ENCODE results near the gene CDC73. TPM values are rescaled to one million over a fixed set of nuclear protein-coding genes. Genes with fewer than 3 reads are reported as not detected.
"Not testable (repeated sequence)": the region's sequence is repeated elsewhere in the genome, so short reads cannot be mapped to it uniquely, and the experiment has no call there.

The CDC73 gene
- total RNA-seq, 1 donor = 10.0 TPM

DNA sequence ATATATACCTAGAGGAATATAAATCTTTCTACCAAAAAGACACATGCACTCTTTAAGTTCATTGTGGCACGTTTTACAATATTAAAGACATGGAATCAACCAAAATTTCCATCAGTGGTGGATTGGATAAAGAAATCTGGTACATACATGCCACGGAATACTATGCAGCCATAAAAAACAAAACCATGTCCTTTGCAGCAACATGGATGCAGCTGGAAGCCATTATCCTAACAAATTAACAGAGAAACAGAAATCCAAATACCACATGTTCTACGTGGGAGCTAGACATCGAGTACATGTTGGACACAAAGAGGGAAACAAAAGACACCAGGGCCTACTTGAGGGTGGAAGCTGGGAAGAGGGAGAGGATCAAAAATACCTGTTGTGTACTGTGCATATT is 97.6 kb downstream of the CDC73 start:
- no peak for DNase-seq (ENCODE audit: low read depth in 2 of 3, low spot score in 2 of 3)

DNA sequence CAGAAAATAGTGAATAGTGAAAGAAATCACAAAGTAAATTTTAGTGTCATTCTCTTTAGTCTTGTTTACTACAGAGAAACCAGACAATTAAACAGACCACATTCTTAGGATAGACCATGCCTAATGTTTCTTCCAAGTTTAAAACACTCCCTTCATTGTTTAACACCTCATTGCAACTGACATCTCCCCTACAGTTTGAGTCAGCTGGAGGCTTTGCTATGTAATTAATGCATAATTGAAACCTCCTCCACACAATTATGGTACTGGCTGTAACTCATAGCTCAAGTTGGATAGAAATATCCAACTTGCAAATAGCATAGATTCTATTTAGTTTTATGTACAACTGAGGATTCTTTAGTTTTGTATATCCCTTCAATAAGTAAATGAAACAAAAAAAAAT is 99.8 kb downstream of the CDC73 start:
- no peak for DNase-seq (ENCODE audit: low read depth in 2 of 3, low spot score in 2 of 3)

- DNase-seq (ENCODE audit: low read depth in 2 of 3, low spot score in 2 of 3) = no peak
These were observed 100.3 kb downstream of the CDC73 start for GRCh38 chr1:193222056-193222615.

GRCh38 chr1:193229136-193229535 is 107.3 kb downstream of the CDC73 start:
- DNase-seq (ENCODE audit: low read depth in 2 of 3, low spot score in 2 of 3) = no peak

DNA sequence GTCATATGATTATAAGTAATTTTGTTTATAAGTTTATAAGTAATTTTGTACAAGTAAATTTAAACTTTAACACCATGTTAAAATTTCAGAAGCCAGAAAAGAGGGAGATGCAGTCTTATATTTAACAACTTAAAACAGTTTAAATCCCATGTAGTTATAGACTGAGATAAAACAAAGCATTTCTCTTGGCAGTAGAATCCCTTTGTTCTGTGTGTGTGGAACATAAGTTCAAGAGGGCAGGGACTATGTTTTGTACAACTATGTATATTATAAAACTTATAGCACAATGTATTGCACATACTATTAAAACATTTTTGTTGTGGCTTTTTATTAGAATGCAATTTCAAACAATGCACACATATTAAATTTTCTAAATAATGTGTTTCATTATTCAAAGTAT is 109.3 kb downstream of the CDC73 start:
- DNase-seq (ENCODE audit: low read depth in 2 of 3, low spot score in 2 of 3) = not testable (repeated sequence)

DNA sequence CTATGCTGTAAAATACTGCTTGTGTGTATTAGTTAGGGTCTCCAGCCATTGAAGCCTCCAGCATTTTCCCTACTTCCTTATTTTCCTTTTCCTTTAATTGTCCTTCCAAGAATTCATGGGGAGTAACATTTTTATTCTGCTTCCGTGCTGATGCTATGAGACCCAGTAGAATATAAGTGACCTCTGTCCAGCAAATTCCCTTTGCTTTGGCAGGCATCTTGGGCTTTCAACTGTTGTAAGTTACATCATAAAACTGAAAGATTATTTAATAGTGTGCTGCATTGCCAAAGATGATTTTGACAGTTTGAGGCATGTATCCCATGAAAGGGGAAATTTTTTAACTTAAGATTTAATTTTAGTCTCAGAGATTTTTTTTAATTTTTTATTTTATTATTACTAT is 112.7 kb downstream of the CDC73 start:
- DNase-seq (ENCODE audit: low read depth in 2 of 3, low spot score in 2 of 3) = no peak

DNA sequence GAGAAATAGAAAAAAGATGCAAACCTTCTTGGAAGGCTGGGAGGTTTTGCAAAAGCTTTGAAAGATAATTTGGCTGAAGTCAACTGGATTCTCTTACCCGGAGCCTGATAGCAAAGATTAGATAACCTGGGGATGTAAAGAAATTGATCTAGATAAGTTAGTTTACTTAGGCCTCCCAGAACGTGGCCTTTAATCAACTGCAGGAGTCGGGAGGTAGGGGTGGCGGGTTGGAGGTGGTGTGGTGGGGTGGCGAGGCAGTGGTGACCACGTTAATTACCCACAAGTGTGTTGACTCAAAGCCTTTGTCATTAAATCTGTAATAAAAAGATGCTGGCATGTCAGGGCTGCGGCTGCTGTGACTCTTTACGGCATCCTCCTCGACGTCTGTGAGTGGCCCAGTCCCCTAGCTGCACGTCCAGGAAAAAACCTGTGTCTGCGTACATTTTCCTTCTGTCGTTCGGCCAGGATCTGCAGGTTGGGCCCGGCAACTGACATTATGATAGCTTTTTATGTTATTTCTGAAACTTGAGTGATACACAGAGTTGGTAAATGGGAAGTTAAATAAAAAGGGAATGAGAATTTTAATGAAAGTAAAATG is 115.6 kb downstream of the CDC73 start:
- no peak for DNase-seq (ENCODE audit: low read depth in 2 of 3, low spot score in 2 of 3)

DNA sequence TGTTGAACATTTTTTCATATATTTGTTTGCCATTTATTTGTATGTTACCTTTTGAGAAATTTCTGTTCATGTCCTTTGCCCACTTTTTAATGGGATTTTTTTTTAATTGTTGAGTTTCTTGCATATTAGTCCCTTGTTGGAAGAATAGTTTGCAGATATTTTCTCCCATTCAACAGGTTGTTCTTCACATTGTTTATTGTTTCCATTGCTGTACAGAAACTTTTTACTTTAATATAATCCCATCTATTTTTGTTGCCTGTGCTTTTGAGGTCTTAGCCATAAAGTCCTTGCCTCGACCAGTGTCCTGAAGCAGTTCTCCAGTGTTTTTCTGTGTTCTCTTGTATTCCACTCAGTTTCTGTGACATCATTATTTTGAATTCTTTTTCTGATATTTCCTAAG is 118.8 kb downstream of the CDC73 start:
- DNase-seq (ENCODE audit: low read depth in 2 of 3, low spot score in 2 of 3) = no peak

- DNase-seq (ENCODE audit: low read depth in 2 of 3, low spot score in 2 of 3) = no peak
These were observed 119.4 kb downstream of the CDC73 start for GRCh38 chr1:193241132-193241827.

GRCh38 chr1:193242000-193242399 is 120.2 kb downstream of the CDC73 start:
- no peak for DNase-seq (ENCODE audit: low read depth in 2 of 3, low spot score in 2 of 3)

GRCh38 chr1:193249187-193249586 is 127.4 kb downstream of the CDC73 start:
- no peak for DNase-seq (ENCODE audit: low read depth in 2 of 3, low spot score in 2 of 3)

DNA sequence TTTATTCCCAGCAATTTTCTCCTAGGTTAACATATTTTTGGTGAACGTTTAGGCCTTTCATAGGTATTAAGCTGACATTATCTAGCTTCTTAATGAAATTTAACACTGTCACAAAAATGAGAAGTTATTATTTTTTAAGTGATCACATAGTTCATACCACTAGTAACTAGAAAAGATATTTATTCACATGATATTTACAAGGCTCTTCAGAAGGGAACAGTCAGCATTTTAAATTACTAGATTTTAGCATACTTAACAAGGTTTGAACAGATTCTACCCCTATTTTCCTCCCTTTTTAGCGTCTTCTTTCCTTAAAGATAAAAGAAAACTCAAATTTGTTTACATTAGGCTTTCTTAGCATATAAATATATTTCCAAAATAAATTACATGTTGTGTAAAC is 130.1 kb downstream of the CDC73 start:
- no peak for DNase-seq (ENCODE audit: low read depth in 2 of 3, low spot score in 2 of 3)

- no peak for DNase-seq (ENCODE audit: low read depth in 2 of 3, low spot score in 2 of 3)
These were observed 134.2 kb downstream of the CDC73 start for GRCh38 chr1:193256019-193256418.

- DNase-seq (ENCODE audit: low read depth in 2 of 3, low spot score in 2 of 3) = no peak
These were observed 137.8 kb downstream of the CDC73 start for GRCh38 chr1:193259636-193260035.

DNA sequence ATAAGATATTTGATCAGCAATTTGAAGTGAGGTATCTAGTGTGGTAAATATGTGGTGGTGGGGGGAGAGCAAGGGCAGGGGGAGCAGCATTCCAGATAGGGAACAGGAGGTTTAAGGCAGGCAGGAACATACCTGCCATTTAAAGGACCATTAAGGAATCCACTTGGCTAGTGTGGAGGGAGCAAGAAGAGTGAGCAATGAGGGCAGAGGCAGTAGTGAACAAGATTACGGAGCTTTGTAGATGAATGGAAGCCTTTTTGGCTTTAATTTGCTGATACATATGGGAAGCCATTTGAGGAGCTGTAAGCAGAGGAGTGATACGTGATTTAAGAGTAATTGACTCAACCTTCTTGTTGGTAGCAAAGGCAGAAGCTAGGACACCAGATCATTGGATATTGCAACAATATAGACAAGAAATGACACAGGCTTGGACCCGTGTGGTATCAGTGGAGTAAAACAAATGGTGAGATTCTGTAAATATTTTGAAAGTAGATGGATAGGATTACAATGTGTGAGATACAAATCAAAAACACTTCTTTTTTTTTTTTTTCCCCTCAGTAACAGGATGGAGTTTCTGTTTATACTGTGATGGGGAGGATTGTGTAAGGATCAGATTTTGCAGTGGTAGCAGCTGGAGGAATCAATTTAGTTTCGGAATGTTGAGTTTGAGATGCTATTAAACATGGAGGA is 138.4 kb downstream of the CDC73 start:
- DNase-seq (ENCODE audit: low read depth in 2 of 3, low spot score in 2 of 3) = no peak

DNA sequence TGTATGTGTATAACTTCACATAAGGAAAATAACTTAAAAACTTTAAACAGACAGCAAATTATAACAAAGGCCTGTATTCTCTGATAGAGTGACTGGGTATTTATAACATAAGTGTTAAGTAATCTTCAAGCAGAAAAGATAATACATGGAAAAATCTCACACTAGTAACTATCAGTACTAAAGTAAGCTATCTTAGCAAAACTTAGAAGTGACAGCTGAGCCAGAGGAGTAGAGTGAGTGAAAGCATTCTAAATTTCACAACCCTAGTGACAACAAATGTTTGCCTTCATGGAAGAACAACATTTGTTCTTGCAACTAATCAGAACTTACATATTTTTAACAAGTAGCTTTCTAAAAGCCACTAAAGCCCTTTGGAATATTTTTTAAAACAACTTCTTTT is 139.1 kb downstream of the CDC73 start:
- no peak for DNase-seq (ENCODE audit: low read depth in 2 of 3, low spot score in 2 of 3)

GRCh38 chr1:193262661-193263060 is 140.8 kb downstream of the CDC73 start:
- DNase-seq (ENCODE audit: low read depth in 2 of 3, low spot score in 2 of 3) = no peak

- no peak for DNase-seq (ENCODE audit: low read depth in 2 of 3, low spot score in 2 of 3)
These were observed 142.7 kb downstream of the CDC73 start for GRCh38 chr1:193264313-193265065.

DNA sequence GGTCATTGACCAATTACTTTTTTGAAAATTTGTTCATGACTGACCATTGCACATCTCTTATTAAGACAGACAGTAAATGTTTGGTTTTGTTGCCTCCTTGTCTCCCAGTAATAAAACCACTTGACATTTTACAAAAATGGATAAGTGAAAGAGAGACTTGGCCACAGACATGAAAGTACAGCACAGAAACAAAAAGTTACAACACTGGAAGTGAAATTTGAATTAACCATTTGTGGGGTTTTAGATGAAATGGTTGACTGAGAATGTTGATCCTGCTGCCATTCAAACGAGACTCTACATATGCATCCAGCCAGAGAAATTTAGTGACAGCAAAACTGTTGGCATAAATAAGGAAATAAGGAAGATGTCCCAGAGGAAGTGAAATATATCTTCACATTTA is 143.9 kb downstream of the CDC73 start:
- DNase-seq (ENCODE audit: low read depth in 2 of 3, low spot score in 2 of 3) = no peak

- DNase-seq (ENCODE audit: low read depth in 2 of 3, low spot score in 2 of 3) = not testable (repeated sequence)
These were observed 145.0 kb downstream of the CDC73 start for GRCh38 chr1:193266794-193267193.

- no peak for DNase-seq (ENCODE audit: low read depth in 2 of 3, low spot score in 2 of 3)
These were observed 149.2 kb downstream of the CDC73 start for GRCh38 chr1:193270996-193271395.
